IMR-90 (cell line): ENCODE data around the gene KIF12.

Source experiments
- MXI1 ChIP-seq: IDR thresholded peaks from 2 replicates; pipeline ENCODE4 v1.6.1; 2012; ENCODE audit warnings: low read depth, mild to moderate bottlenecking, low read length, moderate library complexity, borderline replicate concordance
- POLR2A ChIP-seq: IDR thresholded peaks from 2 replicates; pipeline ENCODE4 v1.6.1; 2012; ENCODE audit warnings: mild to moderate bottlenecking, low read depth, low read length
- RAD21 ChIP-seq: IDR thresholded peaks from 2 replicates; pipeline ENCODE4 v1.6.1; 2012; ENCODE audit warnings: low read length, improper control_type of control experiment
- TF ChIP-seq, protein P1 (sequence below): conservative IDR thresholded peaks from 2 replicates; pipeline ENCODE4 v1.5.1; 2012; ENCODE audit warnings: mild to moderate bottlenecking, low read depth, low read length, improper control_type of control experiment

DNA sequence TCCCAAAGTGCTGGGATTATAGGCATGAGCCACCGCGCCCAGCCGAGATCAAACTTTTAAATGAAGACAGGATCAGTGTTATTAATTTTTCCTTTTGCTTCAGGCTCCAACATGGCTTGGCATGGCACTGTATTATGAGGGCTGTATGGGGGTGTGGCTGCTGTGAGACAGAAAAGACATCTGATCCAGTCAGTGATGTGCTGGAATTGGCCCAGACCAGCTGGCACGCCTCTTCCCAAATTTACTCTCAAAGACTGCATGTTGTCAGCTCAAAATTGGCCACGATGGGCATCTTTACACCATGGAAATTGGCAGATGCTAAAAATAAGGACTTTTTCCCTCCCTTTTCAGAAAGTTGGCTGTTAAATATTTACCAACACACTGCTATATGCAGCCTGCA, 44.1 kb upstream of the KIF12 start:
- TF ChIP-seq MXI1 (no peak), POLR2A (no peak), RAD21 (no peak)
- TF ChIP-seq, protein P1, sequence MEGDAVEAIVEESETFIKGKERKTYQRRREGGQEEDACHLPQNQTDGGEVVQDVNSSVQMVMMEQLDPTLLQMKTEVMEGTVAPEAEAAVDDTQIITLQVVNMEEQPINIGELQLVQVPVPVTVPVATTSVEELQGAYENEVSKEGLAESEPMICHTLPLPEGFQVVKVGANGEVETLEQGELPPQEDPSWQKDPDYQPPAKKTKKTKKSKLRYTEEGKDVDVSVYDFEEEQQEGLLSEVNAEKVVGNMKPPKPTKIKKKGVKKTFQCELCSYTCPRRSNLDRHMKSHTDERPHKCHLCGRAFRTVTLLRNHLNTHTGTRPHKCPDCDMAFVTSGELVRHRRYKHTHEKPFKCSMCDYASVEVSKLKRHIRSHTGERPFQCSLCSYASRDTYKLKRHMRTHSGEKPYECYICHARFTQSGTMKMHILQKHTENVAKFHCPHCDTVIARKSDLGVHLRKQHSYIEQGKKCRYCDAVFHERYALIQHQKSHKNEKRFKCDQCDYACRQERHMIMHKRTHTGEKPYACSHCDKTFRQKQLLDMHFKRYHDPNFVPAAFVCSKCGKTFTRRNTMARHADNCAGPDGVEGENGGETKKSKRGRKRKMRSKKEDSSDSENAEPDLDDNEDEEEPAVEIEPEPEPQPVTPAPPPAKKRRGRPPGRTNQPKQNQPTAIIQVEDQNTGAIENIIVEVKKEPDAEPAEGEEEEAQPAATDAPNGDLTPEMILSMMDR, result no peak
